Measurements from ENCODE around the gene TMED8. TPM values are rescaled to one million over a fixed set of nuclear protein-coding genes. Genes with fewer than 3 reads are reported as not detected.

The TMED8 gene
- total and polyA plus RNA-seq, 2 donors from 2014 or later = 6.7 to 17.1 TPM

- no peaks in the 10 kb centered on the region for H3K9me3 ChIP-seq (ENCODE audit: control insufficient read depth in 2 of 3, insufficient read depth in 1 of 3, low read length in 3 of 3)
- intact Hi-C loops (cut with DNase I) = no loop called here
- H3K4me1 ChIP-seq (ENCODE audit: control insufficient read depth in 2 of 3, insufficient read depth in 2 of 3, low read depth in 1 of 3, low read length in 3 of 3) = no peaks in the 10 kb centered on the region
- H3K36me3 ChIP-seq (ENCODE audit: control insufficient read depth in 2 of 3, insufficient read depth in 3 of 3, low read length in 3 of 3) = no peaks in the 10 kb centered on the region
- no peak overlapping the region for H3K9ac ChIP-seq (ENCODE audit: low read length in 3 of 3)
- no peak overlapping the region for H3K4me3 ChIP-seq (ENCODE audit: low read length in 3 of 3)
- FAIRE-seq (no peak), DNase-seq (no peak)
- TF ChIP-seq CTCF (IDR thresholded peaks at IDR 0.05; ENCODE audit: borderline replicate concordance, extremely low read depth, insufficient read depth) = no peak
- no peaks in the 10 kb centered on the region for H3K27me3 ChIP-seq (ENCODE audit: control insufficient read depth, insufficient read depth, low read length)
- no peak overlapping the region for H3K27ac ChIP-seq (ENCODE audit: low read depth in 2 of 2, low read length in 2 of 2)
These were observed 17.3 kb downstream of the TMED8 start for GRCh38 chr14:77359626-77360025.

GRCh38 chr14:77356899-77357298, 20.0 kb downstream of the TMED8 start:
- Histone ChIP-seq H3K4me3 (ENCODE audit: low read length in 3 of 3) (no peak overlapping the region), H3K27ac (ENCODE audit: low read depth in 2 of 2, low read length in 2 of 2) (no peak overlapping the region), H3K9ac (ENCODE audit: low read length in 3 of 3) (no peak overlapping the region), H3K36me3 (ENCODE audit: control insufficient read depth in 2 of 3, insufficient read depth in 3 of 3, low read length in 3 of 3) (no peaks in the 10 kb centered on the region), H3K4me1 (ENCODE audit: control insufficient read depth in 2 of 3, insufficient read depth in 2 of 3, low read depth in 1 of 3, low read length in 3 of 3) (no peaks in the 10 kb centered on the region), H3K27me3 (ENCODE audit: control insufficient read depth, insufficient read depth, low read length) (no peaks in the 10 kb centered on the region), H3K9me3 (ENCODE audit: control insufficient read depth in 2 of 3, insufficient read depth in 1 of 3, low read length in 3 of 3) (no peaks in the 10 kb centered on the region)
- TF ChIP-seq CTCF (IDR thresholded peaks at IDR 0.05; ENCODE audit: borderline replicate concordance, extremely low read depth, insufficient read depth) = no peak
- DNase-seq (no peak), FAIRE-seq (no peak)
- intact Hi-C loops (cut with DNase I) = no loop called here

GRCh38 chr14:77355811-77356210, 21.1 kb downstream of the TMED8 start:
- no peaks in the 10 kb centered on the region for H3K9me3 ChIP-seq (ENCODE audit: control insufficient read depth in 2 of 3, insufficient read depth in 1 of 3, low read length in 3 of 3)
- no peak for TF ChIP-seq CTCF (IDR thresholded peaks at IDR 0.05; ENCODE audit: borderline replicate concordance, extremely low read depth, insufficient read depth)
- H3K9ac ChIP-seq (ENCODE audit: low read length in 3 of 3) = no peak overlapping the region
- no peaks in the 10 kb centered on the region for H3K27me3 ChIP-seq (ENCODE audit: control insufficient read depth, insufficient read depth, low read length)
- intact Hi-C loops (cut with DNase I) = no loop called here
- DNase-seq (no peak), FAIRE-seq (no peak)
- no peak overlapping the region for H3K4me3 ChIP-seq (ENCODE audit: low read length in 3 of 3)
- H3K4me1 ChIP-seq (ENCODE audit: control insufficient read depth in 2 of 3, insufficient read depth in 2 of 3, low read depth in 1 of 3, low read length in 3 of 3) = no peaks in the 10 kb centered on the region
- no peak overlapping the region for H3K27ac ChIP-seq (ENCODE audit: low read depth in 2 of 2, low read length in 2 of 2)
- no peaks in the 10 kb centered on the region for H3K36me3 ChIP-seq (ENCODE audit: control insufficient read depth in 2 of 3, insufficient read depth in 3 of 3, low read length in 3 of 3)

GRCh38 chr14:77353469-77354141, 23.3 kb downstream of the TMED8 start:
- FAIRE-seq = no peak

More at GRCh38 chr14:77353469-77354141, 23.3 kb downstream of the TMED8 start:
- no peak for TF ChIP-seq CTCF (IDR thresholded peaks at IDR 0.05; ENCODE audit: borderline replicate concordance, extremely low read depth, insufficient read depth)
- Histone ChIP-seq H3K27me3 (ENCODE audit: control insufficient read depth, insufficient read depth, low read length) (no peaks in the 10 kb centered on the region), H3K9ac (ENCODE audit: low read length in 3 of 3) (no peak overlapping the region), H3K4me1 (ENCODE audit: control insufficient read depth in 2 of 3, insufficient read depth in 2 of 3, low read depth in 1 of 3, low read length in 3 of 3) (no peaks in the 10 kb centered on the region), H3K27ac (ENCODE audit: low read depth in 2 of 2, low read length in 2 of 2) (no peak overlapping the region), H3K36me3 (ENCODE audit: control insufficient read depth in 2 of 3, insufficient read depth in 3 of 3, low read length in 3 of 3) (peaks cover 0 to 5% (median 4%) of the 10 kb centered on the region in 3 donors), H3K4me3 (ENCODE audit: low read length in 3 of 3) (no peak overlapping the region), H3K9me3 (ENCODE audit: control insufficient read depth in 2 of 3, insufficient read depth in 1 of 3, low read length in 3 of 3) (no peaks in the 10 kb centered on the region)
- DNase-seq = no peak
- intact Hi-C loops (cut with DNase I) = no loop called here
